Measurements from ENCODE around the gene UBC. TPM values are rescaled to one million over a fixed set of nuclear protein-coding genes. Genes with fewer than 3 reads are reported as not detected.
A peak's percentile ranks its signal among the peaks of the same experiment; 100 is the strongest.

UBC gene
- total RNA-seq, 1 experiment from 2014 or later: 1,259 TPM

- TF ChIP-seq, protein P1, sequence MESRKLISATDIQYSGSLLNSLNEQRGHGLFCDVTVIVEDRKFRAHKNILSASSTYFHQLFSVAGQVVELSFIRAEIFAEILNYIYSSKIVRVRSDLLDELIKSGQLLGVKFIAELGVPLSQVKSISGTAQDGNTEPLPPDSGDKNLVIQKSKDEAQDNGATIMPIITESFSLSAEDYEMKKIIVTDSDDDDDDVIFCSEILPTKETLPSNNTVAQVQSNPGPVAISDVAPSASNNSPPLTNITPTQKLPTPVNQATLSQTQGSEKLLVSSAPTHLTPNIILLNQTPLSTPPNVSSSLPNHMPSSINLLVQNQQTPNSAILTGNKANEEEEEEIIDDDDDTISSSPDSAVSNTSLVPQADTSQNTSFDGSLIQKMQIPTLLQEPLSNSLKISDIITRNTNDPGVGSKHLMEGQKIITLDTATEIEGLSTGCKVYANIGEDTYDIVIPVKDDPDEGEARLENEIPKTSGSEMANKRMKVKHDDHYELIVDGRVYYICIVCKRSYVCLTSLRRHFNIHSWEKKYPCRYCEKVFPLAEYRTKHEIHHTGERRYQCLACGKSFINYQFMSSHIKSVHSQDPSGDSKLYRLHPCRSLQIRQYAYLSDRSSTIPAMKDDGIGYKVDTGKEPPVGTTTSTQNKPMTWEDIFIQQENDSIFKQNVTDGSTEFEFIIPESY (IDR thresholded peaks at IDR 0.05; ENCODE audit: extremely low read depth, insufficient replicate concordance, low read length): no peak
- no peak; the same call in 1 of the 2 replicates for TF ChIP-seq SP1 (IDR thresholded peaks at IDR 0.05; ENCODE audit: low read depth)
- TF ChIP-seq CBX3 (IDR thresholded peaks at IDR 0.05; ENCODE audit: low read depth): peak; percentile 34; the same call in 1 of the 2 replicates
Measured at GRCh38 chr12:124898200-124898922, 16.1 kb downstream of the UBC start (continued).

GRCh38 chr12:124896461-124896860 is 18.0 kb downstream of the UBC start:
- no peak for ATAC-seq
- H3K9ac ChIP-seq (ENCODE audit: low read length): no peak overlapping the region
- RAD21 ChIA-PET (ENCODE audit: low non-redundant PET in 1 of 2, low total read pairs in 2 of 2, uncharacterized antibody in 2 of 2, unreplicated experiment in 2 of 2): no interaction called here
- H2AFZ ChIP-seq (ENCODE audit: low read depth, low read length, poor library complexity, severe bottlenecking): no peak overlapping the region
- no peaks in the 10 kb centered on the region for H3K27me3 ChIP-seq (ENCODE audit: insufficient read depth, low read length)
- H3K36me3 ChIP-seq (ENCODE audit: control insufficient read depth in 1 of 2, insufficient read depth in 2 of 2, low read length in 2 of 2): no peaks in the 10 kb centered on the region
- POLR2A ChIA-PET: no interaction called here
- H4K20me1 ChIP-seq (ENCODE audit: insufficient read depth): no peaks in the 10 kb centered on the region
- no peaks in the 10 kb centered on the region for H3K9me2 ChIP-seq (ENCODE audit: insufficient read depth)
- H3K4me3 ChIP-seq (replicated peaks in 1 of 2; ENCODE audit: low read depth in 1 of 2, low read length in 2 of 2): no peak overlapping the region
- BruUV-seq (replicated peaks): no TSS peak
- peaks cover 6 to 17% of the 10 kb centered on the region in 2 experiments; a peak in 3 of 4 replicates for H3K4me1 ChIP-seq (ENCODE audit: control insufficient read depth in 1 of 2, insufficient read depth in 2 of 2, low read length in 2 of 2)
- H3K4me2 ChIP-seq (ENCODE audit: low read length): no peak overlapping the region
- CTCF ChIA-PET: interaction anchor here (1.0 kb wide), 1 partner anchor 9 kb away, joined by 3 read pairs; no protein-coding TSS in a partner anchor
- no peak for DNase-seq (ENCODE audit: low read depth, low spot score)
- intact Hi-C loops (cut with micrococcal nuclease): loop anchor here (5.0 kb wide), 2 partner anchors 69 to 859 kb away; no protein-coding TSS in a partner anchor
- no peak overlapping the region for H3K27ac ChIP-seq (ENCODE audit: low read depth, low read length)
- H3K9me3 ChIP-seq (ENCODE audit: control insufficient read depth in 1 of 2, insufficient read depth in 1 of 2, low read depth in 1 of 2, low read length in 2 of 2): no peaks in the 10 kb centered on the region
- no peaks in the 10 kb centered on the region for H3K79me2 ChIP-seq (ENCODE audit: insufficient read depth, low read length)
- TF ChIP-seq ZNF274 (IDR thresholded peaks at IDR 0.05; ENCODE audit: low read depth, low read length) (no peak), ZFX (IDR thresholded peaks at IDR 0.05) (no peak), TCF7L2 (IDR thresholded peaks at IDR 0.05; ENCODE audit: borderline replicate concordance, extremely low read depth, insufficient read depth, insufficient read length) (no peak), SIN3A (IDR thresholded peaks at IDR 0.05; ENCODE audit: low read depth) (no peak), POLR2AphosphoS5 (IDR thresholded peaks at IDR 0.05; ENCODE audit: low read depth, low read length) (no peak), JUND (IDR thresholded peaks at IDR 0.05) (no peak), SRF (IDR thresholded peaks at IDR 0.05; ENCODE audit: low read depth) (no peak), SP1 (IDR thresholded peaks at IDR 0.05; ENCODE audit: low read depth) (no peak), FOSL1 (IDR thresholded peaks at IDR 0.05; ENCODE audit: low read depth) (no peak), YY1 (IDR thresholded peaks at IDR 0.05; ENCODE audit: extremely low read depth, insufficient replicate concordance, low read depth, low read length) (no peak), EZH2 (IDR thresholded peaks at IDR 0.05) (no peak), CBX3 (IDR thresholded peaks at IDR 0.05; ENCODE audit: low read depth) (no peak)
- TF ChIP-seq, protein P2, sequence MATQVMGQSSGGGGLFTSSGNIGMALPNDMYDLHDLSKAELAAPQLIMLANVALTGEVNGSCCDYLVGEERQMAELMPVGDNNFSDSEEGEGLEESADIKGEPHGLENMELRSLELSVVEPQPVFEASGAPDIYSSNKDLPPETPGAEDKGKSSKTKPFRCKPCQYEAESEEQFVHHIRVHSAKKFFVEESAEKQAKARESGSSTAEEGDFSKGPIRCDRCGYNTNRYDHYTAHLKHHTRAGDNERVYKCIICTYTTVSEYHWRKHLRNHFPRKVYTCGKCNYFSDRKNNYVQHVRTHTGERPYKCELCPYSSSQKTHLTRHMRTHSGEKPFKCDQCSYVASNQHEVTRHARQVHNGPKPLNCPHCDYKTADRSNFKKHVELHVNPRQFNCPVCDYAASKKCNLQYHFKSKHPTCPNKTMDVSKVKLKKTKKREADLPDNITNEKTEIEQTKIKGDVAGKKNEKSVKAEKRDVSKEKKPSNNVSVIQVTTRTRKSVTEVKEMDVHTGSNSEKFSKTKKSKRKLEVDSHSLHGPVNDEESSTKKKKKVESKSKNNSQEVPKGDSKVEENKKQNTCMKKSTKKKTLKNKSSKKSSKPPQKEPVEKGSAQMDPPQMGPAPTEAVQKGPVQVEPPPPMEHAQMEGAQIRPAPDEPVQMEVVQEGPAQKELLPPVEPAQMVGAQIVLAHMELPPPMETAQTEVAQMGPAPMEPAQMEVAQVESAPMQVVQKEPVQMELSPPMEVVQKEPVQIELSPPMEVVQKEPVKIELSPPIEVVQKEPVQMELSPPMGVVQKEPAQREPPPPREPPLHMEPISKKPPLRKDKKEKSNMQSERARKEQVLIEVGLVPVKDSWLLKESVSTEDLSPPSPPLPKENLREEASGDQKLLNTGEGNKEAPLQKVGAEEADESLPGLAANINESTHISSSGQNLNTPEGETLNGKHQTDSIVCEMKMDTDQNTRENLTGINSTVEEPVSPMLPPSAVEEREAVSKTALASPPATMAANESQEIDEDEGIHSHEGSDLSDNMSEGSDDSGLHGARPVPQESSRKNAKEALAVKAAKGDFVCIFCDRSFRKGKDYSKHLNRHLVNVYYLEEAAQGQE (IDR thresholded peaks at IDR 0.05; ENCODE audit: low read depth): no peak
- TF ChIP-seq, protein P3, sequence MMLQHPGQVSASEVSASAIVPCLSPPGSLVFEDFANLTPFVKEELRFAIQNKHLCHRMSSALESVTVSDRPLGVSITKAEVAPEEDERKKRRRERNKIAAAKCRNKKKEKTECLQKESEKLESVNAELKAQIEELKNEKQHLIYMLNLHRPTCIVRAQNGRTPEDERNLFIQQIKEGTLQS (IDR thresholded peaks at IDR 0.05): no peak
- TF ChIP-seq, protein P1 (IDR thresholded peaks at IDR 0.05; ENCODE audit: extremely low read depth, insufficient replicate concordance, low read length): no peak
